Lung (tissue), 12 donors: ENCODE results near the gene TTC39C. TPM values are rescaled to one million over a fixed set of nuclear protein-coding genes. Genes with fewer than 3 reads are reported as not detected.

Experiments used
- ATAC-seq: fragments of 200-7000 bp; cut with Tn5 transposase; one replicate; pipeline ENCODE4 v1.9.1; 2020; ENCODE audit warnings: moderate number of reproducible peaks; ENCODE audit not compliant: insufficient read depth, low FRiP score
- DNase-seq, 3 donors: peaks; one replicate each; pipeline ENCODE4 v3.0.0-alpha.2; 2013 to 2017
- H3K27ac ChIP-seq, 2 donors: one replicate each; pipeline ENCODE4 v1.5.1; 2013; ENCODE audit warnings: mild to moderate bottlenecking in 2 of 2, moderate library complexity in 2 of 2, control low read depth in 1 of 2, inconsistent platforms in 1 of 2, low read depth in 1 of 2, low read length in 1 of 2
- H3K27me3 ChIP-seq, 3 donors: one replicate each; pipeline ENCODE4 v1.5.1; 2013; ENCODE audit warnings: low read length in 2 of 3; ENCODE audit not compliant: control insufficient read depth in 3 of 3, insufficient read depth in 3 of 3
- H3K36me3 ChIP-seq, 4 donors: one replicate each; pipeline ENCODE4 v1.5.1; 2013; ENCODE audit warnings: low read length in 4 of 4, mild to moderate bottlenecking in 1 of 4, moderate library complexity in 1 of 4; ENCODE audit not compliant: control insufficient read depth in 4 of 4, insufficient read depth in 4 of 4
- H3K4me1 ChIP-seq, 5 donors: one replicate each; pipeline ENCODE4 v1.5.1; 2013; ENCODE audit warnings: low read length in 5 of 5, mild to moderate bottlenecking in 2 of 5, moderate library complexity in 1 of 5; ENCODE audit not compliant: control insufficient read depth in 5 of 5, insufficient read depth in 5 of 5
- H3K4me3 ChIP-seq: one replicate; pipeline ENCODE4 v1.5.1; 2013; ENCODE audit warnings: mild to moderate bottlenecking, control low read depth, moderate library complexity
- H3K9ac ChIP-seq, 2 donors: one replicate each; pipeline ENCODE4 v1.5.1; 2013; ENCODE audit warnings: low read length in 2 of 2, control low read depth in 1 of 2; ENCODE audit not compliant: insufficient read depth in 1 of 2
- H3K9me3 ChIP-seq, 4 donors: one replicate each; pipeline ENCODE4 v1.5.1; 2013; ENCODE audit warnings: low read length in 3 of 4, mild to moderate bottlenecking in 1 of 4, moderate library complexity in 1 of 4; ENCODE audit not compliant: control insufficient read depth in 4 of 4, insufficient read depth in 3 of 4
- WGBS, 2 donors: extraction: QIAGEN DNeasy Blood & Tissue Kit; methylation state at CpG; one replicate each; pipeline ENCODE4 v1.1.7; 2013; 5-methylcytosine and 5-hydroxymethylcytosine counted together
- polyA plus RNA-seq, 2 donors: library from polyadenylated mRNA; stranded (reverse); fragments of 200-250 nt; gene quantifications; one replicate each; pipeline ENCODE4 v1.2.1, GENCODE V29; 2013
- total RNA-seq, 2 donors: library from RNA; depleted of rRNA in 1 of 2; stranded (reverse); fragments of >200 nt in 1 of 2; gene quantifications; one replicate each; pipeline ENCODE4 v1.2.1, GENCODE V29; 2014 to 2021
- TF ChIP-seq, protein P1 (sequence below): IDR thresholded peaks from 2 replicates; pipeline ENCODE4 v1.5.1; 2012; ENCODE audit warnings: mild to moderate bottlenecking; ENCODE audit errors: control extremely low read depth, extremely low read depth
- donor health status: control.
- donor health status: control.
- donor health status: Bipolar disorder and iron deficiency.
- donor health status: healthy.
- donor health status: DM: yes; HTN: yes; CAD: no.

TTC39C gene
- total and polyA plus RNA-seq, 4 donors: 6.0 to 33.5 (median 19.3) TPM

DNA sequence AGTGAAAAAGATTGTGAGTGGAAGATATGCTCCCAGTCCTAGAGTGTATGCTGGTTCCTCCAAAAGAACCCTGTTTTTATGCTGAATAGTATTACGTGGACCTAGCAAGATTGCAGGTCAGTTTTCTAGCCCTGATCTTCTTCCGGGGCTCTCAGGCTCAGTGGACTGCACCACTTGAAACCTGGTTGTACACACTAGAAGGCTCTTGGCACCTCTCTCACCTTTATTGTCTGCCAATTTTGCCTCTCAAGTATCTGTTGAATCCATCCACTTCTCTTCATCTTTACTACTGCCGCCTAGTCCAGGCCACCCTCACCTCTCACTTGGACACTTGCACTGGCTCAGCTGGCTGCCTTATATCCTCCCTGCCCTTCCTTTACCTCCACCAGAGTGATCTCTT lies 16.8 kb downstream of the TTC39C start:
- Histone ChIP-seq H3K36me3 (no peaks in the 10 kb centered on the region), H3K27me3 (no peaks in the 10 kb centered on the region), H3K9me3 (no peaks in the 10 kb centered on the region), H3K27ac (no peak overlapping the region), H3K4me3 (no peak overlapping the region), H3K9ac (no peak overlapping the region), H3K4me1 (peaks cover 0 to 16% (median 4%) of the 10 kb centered on the region in 5 donors)
- WGBS, 2 donors: 71 to 88% methylated on average over 3 of the region's 3 CpGs
- ATAC-seq: peak; percentile 50
- DNase-seq: no peak
- TF ChIP-seq, protein P1, sequence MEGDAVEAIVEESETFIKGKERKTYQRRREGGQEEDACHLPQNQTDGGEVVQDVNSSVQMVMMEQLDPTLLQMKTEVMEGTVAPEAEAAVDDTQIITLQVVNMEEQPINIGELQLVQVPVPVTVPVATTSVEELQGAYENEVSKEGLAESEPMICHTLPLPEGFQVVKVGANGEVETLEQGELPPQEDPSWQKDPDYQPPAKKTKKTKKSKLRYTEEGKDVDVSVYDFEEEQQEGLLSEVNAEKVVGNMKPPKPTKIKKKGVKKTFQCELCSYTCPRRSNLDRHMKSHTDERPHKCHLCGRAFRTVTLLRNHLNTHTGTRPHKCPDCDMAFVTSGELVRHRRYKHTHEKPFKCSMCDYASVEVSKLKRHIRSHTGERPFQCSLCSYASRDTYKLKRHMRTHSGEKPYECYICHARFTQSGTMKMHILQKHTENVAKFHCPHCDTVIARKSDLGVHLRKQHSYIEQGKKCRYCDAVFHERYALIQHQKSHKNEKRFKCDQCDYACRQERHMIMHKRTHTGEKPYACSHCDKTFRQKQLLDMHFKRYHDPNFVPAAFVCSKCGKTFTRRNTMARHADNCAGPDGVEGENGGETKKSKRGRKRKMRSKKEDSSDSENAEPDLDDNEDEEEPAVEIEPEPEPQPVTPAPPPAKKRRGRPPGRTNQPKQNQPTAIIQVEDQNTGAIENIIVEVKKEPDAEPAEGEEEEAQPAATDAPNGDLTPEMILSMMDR: no peak

DNA sequence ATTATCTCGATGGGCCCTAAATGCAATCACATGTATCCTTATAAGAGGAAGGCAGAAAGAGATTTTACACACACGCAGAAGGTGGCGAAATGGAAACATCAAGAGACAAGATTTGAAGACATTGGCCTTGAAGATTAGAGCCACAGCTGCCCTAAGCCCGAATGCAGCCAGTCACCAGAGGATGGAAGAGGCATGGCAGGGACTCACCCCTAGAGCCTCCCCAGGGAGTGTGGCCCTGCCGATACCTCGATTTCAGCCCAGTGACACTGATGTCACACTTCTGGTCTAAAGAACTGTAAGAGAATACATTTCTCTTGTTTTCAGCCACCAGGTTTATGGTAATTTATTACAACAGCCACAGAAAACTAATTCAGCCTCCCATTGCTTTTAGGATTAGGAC lies 17.4 kb downstream of the TTC39C start:
- ATAC-seq: no peak
- peaks cover 0 to 12% (median 2%) of the 10 kb centered on the region in 5 donors for H3K4me1 ChIP-seq
- no peak for DNase-seq
- H3K36me3 ChIP-seq: no peaks in the 10 kb centered on the region
- H3K4me3 ChIP-seq: no peak overlapping the region
- no peaks in the 10 kb centered on the region for H3K9me3 ChIP-seq
- WGBS, 2 donors: 94 to 96% methylated on average over 6 of the region's 6 CpGs
- no peaks in the 10 kb centered on the region for H3K27me3 ChIP-seq
- no peak overlapping the region for H3K9ac ChIP-seq
- TF ChIP-seq, protein P1: no peak
- H3K27ac ChIP-seq: no peak overlapping the region

DNA sequence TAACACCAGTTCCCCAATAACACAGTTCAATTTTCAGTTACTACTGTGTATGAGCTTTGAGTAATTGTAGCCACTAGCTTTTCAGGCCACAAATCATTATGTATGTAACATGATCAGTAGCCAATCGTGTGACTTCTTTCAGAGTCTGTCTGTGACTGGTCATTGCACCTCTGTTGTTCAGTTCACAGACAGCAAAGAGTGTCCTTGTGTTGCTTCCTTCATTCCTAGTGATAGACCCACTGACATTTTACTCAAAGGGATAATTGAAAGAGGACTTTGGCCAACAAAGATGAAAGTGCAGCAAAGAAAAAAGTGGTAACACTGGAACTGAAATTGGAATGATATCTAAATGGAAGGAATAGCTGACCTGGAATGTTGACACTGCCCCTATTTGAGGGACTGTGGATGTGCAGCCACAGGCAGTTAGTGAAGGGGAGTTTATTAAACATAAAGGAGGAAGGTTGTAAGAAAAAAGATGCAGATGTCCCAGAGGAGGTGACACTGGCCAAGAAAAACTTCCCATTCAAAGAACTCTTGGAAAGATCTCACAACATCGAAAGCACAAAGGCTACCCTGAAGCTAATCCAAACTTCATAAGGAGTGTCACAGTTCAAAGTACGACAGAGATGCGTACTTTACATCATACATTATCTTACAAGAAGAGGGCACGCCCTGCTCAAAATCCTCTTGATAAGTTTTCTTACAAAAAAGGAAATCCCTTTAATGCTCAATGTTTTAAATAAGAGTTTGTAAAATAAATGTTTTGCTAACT lies 19.3 kb downstream of the TTC39C start:
- peaks cover 0 to 2% (median 0%) of the 10 kb centered on the region in 5 donors for H3K4me1 ChIP-seq
- H3K4me3 ChIP-seq: no peak overlapping the region
- no peaks in the 10 kb centered on the region for H3K36me3 ChIP-seq
- WGBS, 2 donors: 88 to 92% methylated on average over 5 of the region's 5 CpGs
- H3K9ac ChIP-seq: no peak overlapping the region
- H3K9me3 ChIP-seq: no peaks in the 10 kb centered on the region
- ATAC-seq (no peak), DNase-seq (no peak)
- H3K27me3 ChIP-seq: no peaks in the 10 kb centered on the region
- TF ChIP-seq, protein P1: no peak
- no peak overlapping the region for H3K27ac ChIP-seq
